NCI-H2171 (cell line): ENCODE data around the gene LPP.
A peak's percentile ranks its signal among the peaks of the same experiment; 100 is the strongest.

Experiments
- DNase-seq: peaks from one replicate; lab custom pipeline; 2025; lab: John Stamatoyannopoulos, UW

The LPP gene

DNA sequence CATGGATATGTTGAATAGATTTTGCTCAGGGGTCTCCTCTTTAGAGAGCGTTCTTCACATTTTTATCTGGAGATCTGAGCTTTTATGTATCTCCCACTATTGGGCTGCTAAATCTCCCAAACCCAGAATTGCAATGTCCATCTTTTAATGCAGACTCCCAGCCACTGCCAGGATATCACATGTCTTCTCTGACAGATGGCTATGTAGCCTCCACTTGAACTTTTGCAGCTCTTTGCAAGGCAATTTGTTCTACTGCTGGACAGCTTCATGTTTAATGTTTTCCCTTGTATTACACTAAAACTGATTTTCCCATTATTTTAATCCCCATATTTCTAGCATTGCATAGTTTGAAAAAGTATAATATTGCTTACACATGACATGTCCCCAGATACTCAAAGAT is 177.2 kb downstream of the LPP start:
- no peak for DNase-seq

DNA sequence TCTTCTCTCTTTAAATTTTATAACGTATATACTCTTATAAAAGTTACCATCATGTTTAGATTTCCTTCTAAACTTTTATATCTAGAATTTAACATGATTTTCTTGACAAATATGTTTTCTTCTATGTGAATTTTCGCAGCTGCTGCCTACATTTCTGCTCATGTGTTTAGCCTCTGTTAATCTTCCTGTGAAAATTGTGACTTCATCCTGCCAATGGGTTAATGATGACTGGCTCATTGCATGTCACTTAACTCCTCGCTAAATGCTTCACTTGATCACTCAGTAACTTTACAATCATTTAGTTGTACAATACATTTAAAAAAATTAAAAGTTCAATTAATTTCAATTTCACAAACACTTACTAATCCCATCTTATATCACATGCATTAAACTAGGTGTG is 178.1 kb downstream of the LPP start:
- DNase-seq = no peak

DNA sequence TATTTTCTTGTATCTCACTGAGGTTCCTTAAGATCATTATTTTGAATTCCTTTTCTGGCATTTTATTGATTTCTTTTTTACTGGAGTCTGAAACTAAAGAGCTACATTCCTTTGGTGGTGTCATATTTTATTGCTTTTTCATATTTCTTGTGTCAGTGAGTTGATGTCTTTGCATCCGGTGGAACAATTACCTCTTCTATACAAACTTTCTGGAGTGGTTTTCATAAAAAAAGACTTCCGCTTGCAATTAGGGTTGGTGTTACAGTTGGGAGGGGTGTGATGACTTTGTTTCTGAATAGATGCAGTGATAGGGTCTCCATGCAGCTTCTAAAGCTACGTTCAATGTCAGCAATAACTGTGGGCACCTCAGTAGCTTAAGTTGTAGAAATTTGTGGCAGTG is 181.7 kb downstream of the LPP start:
- no peak for DNase-seq

DNA sequence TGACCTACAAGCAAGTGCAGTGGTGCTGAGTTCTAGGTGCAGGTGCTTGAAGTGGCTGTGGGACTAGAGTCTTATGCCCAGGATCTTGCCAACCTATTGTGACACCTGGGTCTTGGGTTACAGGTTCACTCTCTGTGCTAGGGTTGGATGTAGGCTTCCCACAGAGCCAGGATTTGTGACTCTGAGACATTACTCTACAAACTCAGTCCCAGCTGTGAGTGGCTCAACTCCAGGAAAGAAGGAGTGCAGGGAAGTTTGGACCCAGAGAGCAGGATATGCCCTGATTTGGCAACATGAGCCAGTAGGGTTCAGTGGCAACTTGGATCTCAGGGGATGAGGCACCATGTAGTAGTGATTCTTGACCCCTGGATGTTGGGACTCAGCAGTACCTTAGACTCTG is 182.2 kb downstream of the LPP start:
- DNase-seq = no peak

DNA sequence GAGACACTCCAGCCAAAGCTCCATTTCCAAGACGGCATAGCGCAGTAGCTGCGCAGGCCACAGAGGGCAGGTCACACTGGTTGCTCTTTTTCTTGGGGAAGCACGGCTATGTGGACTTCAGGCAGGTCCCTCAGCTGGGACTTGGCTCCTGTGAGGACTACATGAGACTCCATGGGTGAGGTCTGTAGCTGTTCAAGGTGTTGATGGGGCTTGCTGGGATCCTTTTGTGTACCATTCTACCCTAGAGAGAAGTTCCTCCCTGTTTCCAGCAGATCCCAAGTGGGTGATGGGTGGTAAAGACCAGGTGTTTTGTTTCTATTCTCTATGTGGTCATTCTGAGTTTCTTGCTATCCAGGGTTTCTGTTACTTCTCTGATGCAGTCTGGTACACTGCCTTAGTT is 183.3 kb downstream of the LPP start:
- DNase-seq = no peak

DNA sequence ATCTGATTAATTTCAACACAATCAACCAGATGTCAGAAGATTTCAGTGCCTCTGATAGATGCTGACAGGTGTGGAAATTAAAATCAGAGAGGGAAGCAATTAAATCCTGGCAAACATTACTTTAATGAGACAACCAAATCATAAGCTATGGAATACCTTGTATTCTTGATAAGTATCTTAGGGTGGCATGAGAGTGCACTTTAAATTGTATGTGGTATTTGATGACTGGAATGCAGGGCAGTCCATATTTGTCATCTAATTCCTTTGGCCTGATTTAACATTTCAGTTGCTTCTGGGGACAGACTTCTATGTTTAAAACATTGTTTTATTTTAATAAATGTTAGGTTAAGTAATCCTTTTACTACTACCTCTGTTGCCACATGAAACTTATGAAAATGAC is 184.1 kb downstream of the LPP start:
- DNase-seq = no peak

DNA sequence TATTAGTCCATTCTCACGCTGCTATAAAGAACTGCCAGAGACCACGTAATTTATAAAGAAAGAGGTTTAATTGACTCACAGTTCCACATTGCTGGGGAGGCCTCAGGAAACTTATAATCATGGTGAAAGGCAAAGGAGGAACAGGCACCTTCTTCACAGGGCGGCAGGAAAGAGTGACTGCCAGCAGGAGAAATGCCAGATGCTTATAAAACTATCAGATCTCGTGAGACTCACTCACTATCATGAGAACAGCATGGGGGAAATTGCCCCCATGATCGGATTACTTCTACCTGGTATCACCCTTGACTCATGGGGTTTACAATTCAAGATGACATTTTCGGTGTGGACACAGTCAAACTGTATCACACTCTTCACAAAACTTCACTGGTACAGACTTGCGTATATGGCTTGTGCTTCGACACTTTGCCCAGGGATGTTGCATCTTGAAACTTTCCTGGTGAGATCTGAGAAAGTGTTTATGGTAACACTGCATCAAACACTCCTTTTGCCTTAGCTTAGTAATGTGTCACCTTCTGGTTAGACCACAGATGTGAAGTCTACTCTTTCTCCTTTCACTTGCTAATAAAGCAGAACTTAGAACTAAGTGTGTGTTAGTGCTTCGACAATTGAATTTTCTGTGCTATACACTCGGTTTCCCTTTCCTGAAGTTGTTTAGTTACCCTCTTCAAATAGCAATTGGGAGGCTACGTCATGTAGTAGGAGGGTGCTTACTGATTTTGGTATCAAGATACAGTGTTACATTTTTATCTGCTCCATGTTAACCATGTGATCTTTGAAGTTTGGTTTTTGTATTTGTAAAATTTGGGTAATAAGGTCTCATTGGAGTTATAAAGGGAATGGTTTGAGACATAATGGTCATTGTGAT is 185.7 kb downstream of the LPP start:
- no peak for DNase-seq

DNA sequence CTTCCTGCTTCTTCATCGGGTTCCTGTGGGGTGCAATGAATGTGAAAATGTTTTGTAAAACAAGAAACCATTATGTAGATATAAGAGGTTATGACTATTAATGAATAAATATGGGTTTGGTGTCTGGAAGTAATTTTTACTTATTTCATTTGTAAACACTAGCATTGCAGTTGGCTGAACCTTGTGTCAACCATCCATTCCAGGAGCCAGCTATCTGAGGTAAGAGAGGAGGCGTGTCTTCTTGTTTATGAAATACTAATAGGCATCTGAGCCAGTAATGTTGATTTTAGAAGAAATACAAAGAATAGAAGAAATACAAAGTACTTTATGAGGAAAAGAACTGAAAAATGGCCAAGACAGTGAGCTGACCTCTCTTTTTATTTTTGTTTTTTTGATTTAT is 187.5 kb downstream of the LPP start:
- DNase-seq = no peak

DNA sequence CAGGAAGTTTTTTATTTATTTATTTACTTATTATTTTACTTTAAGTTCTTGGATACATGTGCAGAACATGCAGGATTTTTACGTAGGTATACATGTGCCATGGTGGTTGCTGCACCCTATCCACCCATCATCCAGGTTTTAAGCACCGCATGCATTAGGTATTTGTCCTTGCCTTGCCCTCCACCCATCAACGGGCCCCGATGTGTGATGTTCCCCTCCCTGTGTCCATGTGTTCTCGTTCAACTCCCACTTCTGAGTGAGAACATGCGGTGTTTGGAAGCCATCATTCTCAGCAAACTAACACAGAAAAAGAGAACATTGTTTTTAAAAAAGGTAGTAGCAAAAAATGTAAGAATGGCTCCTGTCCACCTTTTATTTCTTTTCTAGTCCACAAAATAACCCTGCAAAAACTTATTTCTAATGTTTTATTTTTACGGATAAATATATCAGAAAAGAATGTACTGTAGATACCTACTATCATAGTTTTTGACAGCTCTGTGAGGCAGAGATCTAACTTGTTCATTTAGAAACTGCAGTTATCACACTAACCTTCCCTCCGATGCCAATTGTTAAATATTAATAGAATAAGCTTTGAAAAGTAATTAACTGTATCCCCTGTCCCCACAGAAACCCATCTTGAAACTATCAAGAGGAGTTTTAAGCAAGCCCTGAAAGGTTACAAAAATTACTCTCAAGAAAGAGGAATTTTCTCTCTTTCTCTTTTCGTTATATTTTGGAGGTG is 189.2 kb downstream of the LPP start:
- DNase-seq = no peak

DNA sequence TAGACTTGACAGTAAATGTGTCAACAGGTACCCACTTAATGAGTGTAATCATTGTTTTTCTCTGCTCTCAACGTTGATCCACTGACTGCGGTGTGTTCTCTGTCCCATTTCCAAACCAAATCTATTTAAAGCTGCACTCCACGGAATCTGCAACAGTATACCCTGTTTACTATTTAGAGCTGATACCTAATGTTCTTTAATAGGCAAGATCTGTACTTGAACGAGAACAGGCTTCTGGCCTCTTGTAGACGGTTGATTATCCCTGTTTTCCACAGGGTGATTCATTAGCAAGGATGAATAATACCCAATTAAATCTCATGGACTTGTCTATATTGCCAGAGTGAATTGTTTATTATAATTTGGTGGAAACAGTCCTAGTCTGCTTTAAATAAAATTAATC is 189.9 kb downstream of the LPP start:
- no peak for DNase-seq

DNA sequence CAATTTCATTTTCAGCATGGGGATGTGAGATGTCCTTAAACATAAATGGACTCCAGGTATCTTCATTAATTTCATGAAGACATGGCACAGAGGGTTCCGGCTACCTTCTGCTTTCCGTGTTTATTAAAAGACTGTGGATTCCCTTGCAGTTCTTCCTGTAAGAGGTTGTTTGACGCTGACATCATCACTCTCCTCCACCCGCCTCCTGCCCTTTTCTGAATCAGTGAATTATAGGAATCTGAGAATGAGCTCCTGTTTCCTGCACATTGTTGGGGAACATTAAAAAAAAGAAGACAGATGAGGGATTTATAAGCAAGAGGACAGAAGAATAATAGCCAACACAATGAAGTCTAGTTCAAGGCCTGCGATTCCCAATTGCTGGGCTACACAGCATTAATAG is 191.3 kb downstream of the LPP start:
- DNase-seq = no peak

DNA sequence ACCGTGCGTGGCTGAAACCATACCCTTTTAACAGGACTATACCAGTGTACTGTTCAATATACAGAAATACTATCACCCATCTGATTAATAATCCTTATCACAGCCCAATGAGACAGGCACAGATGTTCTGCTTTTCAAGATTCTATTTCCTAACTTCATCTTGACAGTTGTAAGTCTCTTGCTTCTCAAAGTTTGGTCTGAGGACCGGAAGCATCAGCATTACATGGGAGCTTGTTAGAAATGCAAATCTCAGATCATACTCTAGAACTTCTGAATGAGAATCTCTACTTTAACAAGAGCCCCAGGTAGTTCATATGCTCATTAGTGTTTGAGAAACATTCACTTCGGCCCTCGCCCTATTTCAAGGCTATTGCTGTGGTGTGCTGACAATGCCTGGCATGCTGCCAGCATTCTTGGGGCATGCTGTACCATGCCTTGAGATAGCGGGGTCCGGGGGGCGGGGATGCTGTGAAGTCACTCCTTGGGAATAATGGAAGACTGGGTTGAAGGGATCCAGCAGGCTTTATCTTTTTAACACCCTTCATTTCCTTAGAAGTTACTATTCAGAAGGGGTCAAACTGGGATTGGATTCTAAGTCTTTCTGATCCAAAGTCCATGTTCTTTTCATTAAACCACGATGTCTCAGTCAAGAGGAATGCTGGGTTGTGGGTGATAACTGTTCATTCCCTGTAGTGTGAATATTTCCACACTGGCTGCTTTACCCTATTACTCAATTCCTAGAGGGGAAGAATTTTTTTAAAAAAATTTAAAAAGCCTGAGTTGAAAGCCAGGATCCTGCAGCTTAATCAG is 194.7 kb downstream of the LPP start:
- DNase-seq = peak; percentile 14

DNA sequence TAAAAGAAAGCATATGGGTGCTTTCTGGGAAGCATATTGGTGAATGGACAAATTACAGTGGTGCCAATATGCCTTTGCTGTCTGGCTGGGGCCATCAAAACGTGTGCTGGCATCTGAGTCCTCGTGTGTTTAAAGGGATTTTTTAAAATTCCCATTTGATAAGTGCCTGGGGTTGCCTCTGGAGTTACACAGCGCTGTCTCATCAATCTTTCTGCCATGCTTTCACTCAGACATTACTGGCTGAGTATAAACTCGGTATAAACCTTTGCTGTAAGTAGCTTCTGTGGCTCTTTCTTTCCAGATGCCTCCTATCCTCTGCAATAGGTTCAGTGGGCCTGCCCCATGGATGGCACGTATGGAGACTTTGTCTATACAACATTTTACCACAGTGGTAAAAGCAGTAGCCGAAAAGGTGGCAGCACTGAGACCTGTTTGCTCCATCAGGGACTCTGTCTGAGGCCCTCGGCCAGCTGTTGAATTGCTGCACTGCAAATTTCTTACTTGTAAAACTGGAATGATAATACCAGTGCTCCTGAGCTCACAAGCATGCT is 195.5 kb downstream of the LPP start:
- DNase-seq = no peak

DNA sequence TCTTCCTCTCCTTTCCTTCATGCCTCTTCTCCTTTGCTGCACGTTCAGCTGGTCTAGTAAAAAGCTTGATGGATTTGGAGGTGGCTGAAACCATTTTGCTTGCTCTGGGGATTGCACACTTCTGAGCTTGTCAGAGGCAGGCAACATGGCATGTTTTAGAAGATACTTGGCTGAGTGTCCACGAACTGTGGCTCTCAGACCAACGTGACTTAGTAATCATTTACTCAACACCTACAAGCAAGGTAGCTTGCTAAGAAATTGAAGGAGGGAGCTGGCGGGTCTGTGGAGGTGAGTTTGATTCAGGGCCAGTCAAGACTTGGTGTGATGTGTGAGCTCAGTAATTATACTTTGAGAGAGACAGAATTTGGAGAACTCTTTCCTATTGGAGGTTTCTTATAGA is 196.0 kb downstream of the LPP start:
- no peak for DNase-seq

DNA sequence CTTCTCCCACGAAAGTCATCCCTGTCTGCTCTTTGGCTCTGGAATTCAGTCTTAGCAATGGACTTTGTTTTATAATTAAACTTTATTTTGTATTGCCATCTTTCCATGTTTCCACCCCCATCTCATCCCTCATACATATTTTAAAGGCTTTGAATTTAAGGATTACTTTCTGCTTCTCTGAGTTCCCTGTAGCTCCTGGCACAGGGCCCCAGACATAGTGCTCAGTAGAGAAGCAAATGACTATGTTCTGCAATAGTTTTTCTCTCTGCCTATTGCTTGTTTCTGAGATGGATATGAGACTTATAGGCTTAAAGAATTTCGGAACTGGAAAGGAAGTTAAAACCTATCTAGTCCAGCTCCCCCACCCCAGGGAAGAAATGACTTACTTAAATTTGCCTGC is 197.0 kb downstream of the LPP start:
- no peak for DNase-seq

DNA sequence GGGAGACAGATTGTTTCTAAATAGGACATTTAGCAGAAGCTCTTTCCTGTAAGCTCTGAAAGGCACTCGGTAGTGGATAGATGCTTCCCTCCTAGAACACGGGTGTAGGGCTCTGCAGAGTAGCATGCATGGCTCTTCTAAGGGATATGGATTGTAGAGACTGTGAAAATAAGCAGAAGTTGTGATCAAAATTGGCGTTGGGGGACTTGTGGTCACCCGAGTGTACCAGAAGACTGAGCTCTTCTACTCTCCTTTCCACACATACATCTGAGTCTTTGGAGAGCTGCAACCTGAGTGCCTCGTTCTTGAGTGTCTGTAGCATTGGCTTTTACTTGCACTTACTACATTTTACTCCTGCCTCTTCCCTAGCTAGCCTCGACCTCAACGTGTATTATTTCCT is 197.7 kb downstream of the LPP start:
- DNase-seq = no peak

DNA sequence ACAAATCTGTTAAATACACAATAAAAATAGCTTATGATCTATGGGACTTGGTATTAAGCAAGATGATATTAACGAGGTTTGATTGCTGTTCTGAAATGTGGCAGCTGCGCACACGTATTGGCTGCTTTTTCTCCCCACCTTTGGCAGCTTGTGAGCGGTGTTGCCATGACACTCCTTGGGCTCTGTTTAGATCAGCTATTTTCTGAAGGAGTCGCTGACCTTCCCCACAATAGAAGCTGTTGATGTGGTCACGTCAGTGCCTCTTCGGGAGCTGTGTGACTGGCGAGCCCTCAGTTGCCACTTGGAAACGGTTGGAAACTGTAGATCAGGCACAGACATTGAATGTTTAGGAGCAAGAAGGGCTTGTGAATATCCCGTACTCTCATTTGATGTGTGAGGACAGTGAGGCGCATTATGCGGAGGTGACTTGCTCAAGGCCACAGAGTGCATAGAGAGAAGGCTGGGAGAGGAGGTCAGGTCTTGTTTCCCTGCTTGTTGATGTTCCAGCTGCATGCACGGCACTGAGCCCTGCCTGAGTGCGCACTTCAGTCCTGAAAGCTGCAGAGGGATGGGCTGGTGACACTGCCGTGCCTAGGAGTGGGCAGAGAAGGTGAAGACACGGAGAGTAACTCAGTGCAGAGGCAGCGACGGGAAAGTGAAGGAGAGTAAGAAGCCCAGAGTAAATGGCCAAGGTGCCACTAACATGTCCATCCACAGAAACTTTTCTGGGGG is 198.4 kb downstream of the LPP start:
- DNase-seq = no peak

DNA sequence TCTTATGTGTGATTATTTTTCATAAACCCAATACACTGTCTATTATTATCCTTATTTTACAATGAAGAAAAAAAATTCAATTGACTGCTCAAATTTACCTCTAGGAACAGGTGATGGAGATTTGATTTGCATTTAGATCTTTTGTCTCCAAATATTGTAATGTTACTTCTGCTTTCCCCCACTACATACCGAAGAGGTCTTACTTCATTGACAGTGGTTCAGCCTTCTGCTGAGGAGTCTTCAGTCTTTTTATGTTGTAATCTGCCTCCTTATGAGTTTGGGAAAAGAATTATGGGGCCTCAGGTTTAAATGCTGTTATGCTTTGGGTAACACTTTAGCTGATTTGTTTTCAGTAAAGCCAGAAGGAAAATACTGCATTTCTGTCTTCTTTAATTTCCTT is 199.5 kb downstream of the LPP start:
- DNase-seq = no peak

DNA sequence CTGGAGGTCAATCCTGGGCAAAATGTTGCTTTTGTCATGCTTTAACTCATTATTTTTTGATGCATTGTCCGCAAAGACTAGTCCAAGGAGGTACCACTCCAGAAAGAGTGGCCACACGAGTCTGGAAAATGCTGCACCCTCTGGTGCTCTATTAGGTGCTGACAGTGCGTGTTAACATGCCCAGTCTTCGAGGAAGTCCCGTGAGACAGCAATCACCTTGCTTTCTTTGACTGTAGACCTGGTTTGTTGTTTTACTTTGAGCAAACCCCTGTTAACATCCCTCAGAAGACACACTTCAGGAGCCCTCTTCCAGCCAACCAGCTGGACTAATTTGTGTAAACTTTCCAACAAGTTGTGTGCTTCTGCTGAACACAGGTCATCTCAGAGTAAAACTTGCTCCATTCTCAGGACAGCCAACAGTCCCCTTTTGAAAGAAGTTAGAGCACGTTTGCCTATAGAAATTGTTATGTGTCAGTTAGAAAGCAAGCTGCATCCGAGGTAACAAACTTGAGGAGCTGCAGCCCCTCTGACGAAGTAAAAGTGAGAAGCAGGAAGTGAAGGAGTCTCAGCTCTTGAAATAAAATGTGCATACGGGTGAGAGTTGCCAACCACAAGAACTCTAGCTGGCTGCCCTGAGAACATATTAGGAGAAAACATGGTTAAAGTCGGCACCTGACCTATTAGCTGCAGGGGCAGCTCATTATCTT is 205.0 kb downstream of the LPP start:
- no peak for DNase-seq

DNA sequence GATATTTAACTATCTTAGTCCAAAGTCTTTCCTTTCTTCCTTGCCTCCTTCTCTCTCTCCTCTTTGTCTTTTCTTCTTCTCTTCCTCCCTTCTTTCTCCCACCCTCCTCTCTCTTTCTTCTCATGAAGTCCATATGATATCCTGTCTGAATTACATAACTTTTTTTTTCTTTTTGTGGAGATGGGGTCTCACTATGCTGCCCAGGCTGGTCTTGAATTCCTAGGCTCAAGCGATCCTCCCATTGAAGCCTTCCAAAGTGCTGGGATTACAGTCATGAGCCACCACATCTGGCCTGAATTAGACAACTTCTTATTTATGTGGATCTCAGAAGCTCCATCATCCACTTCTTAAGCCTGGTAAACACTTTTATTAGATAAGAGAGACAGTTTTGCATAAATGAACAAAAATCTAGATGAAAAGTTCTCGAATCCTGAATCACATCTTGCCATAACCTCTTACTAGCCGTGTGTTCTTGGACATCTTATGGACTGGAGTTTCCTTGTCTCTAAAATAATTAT is 206.5 kb downstream of the LPP start:
- DNase-seq = no peak

DNA sequence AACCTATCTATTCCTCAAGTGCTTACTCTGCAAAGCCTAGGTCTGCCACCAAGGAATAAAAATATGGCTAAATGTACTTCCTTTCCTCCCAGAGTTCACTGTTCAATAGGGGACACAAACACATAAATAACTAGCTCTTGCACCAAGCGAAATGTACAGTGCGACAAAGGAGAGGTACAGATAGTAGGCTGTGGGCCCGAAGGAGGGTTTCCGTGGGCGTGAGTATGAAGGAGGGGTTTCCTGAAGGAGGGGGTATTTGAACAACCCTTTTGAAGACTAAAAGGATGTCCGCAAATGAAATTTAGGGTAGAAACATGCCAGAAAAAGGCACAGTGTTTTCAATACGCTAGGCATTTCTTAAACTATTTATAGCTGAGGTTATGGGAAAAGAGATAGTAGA is 207.9 kb downstream of the LPP start:
- no peak for DNase-seq
